Fibroblast of lung (primary cell): ENCODE results near the gene ITGA3. TPM values are rescaled to one million over a fixed set of nuclear protein-coding genes. Genes with fewer than 3 reads are reported as not detected.
A peak's percentile ranks its signal among the peaks of the same experiment; 100 is the strongest.

Experiments
- DNase-seq, 2 donors: peaks; one replicate each; pipeline versions ENCODE4 v3.0.0 to v3.0.0-alpha.2; 2010; ENCODE audit warnings: low read depth in 2 of 2
- H2AFZ ChIP-seq: 2 replicates; pipeline ENCODE4 v1.5.1; 2012; ENCODE audit warnings: low read length, control low read depth, inconsistent platforms
- H3K27ac ChIP-seq: 2 replicates; pipeline ENCODE4 v1.5.1; 2011; ENCODE audit warnings: low read length, control low read depth; ENCODE audit not compliant: insufficient read depth
- H3K27me3 ChIP-seq: 2 replicates; pipeline ENCODE4 v1.5.1; 2011; ENCODE audit warnings: mild to moderate bottlenecking, low read length; ENCODE audit not compliant: control insufficient read depth, insufficient read depth
- H3K36me3 ChIP-seq: 2 replicates; pipeline ENCODE4 v1.5.1; 2011; ENCODE audit warnings: low read length; ENCODE audit not compliant: control insufficient read depth, insufficient read depth
- H3K4me1 ChIP-seq: 2 replicates; pipeline ENCODE4 v1.5.1; 2011; ENCODE audit warnings: low read length; ENCODE audit not compliant: control insufficient read depth, insufficient read depth; ENCODE audit errors: extremely low read depth
- H3K4me2 ChIP-seq: 2 replicates; pipeline ENCODE4 v1.5.1; 2011; ENCODE audit warnings: low read length, control low read depth; ENCODE audit not compliant: insufficient read depth; ENCODE audit errors: extremely low read depth
- H3K4me3 ChIP-seq, 4 experiments: fragments of 200-600 bp in 1 of 4; sonication (generic) in 1 of 4; replicated peaks in 1 of 4; 2 replicates each; pipeline ENCODE4 v1.5.1; 2011 to 2016; ENCODE audit warnings: low read length in 4 of 4, low read depth in 3 of 4, mild to moderate bottlenecking in 3 of 4, control low read depth in 2 of 4, inconsistent platforms in 1 of 4, mixed read lengths in 1 of 4; ENCODE audit not compliant: insufficient read depth in 1 of 4; ENCODE audit errors: control extremely low read depth in 1 of 4
- H3K79me2 ChIP-seq: 2 replicates; pipeline ENCODE4 v1.5.1; 2012; ENCODE audit warnings: mild to moderate bottlenecking, low read length, inconsistent platforms; ENCODE audit not compliant: control insufficient read depth, insufficient read depth
- H3K9ac ChIP-seq: 2 replicates; pipeline ENCODE4 v1.5.1; 2011; ENCODE audit warnings: mild to moderate bottlenecking, low read length, control low read depth; ENCODE audit not compliant: insufficient read depth
- H3K9me3 ChIP-seq: 2 replicates; pipeline ENCODE4 v1.5.1; 2012; ENCODE audit warnings: low read depth, low read length; ENCODE audit not compliant: control insufficient read depth, insufficient read depth
- H4K20me1 ChIP-seq: 2 replicates; pipeline ENCODE4 v1.5.1; 2011; ENCODE audit warnings: low read length; ENCODE audit not compliant: control insufficient read depth, insufficient read depth; ENCODE audit errors: extremely low read depth
- EZH2 ChIP-seq: IDR thresholded peaks from 2 replicates; pipeline ENCODE4 v1.5.1; 2012; ENCODE audit warnings: low read length, control low read depth, mild to moderate bottlenecking; ENCODE audit errors: missing control alignments
- polyA plus RNA-seq, 2 donors: library from polyadenylated mRNA; depleted of rRNA in 1 of 2; stranded (reverse) in 1 of 2; unstranded in 1 of 2; fragments of >200 nt; gene quantifications; 2 replicates each; pipeline ENCODE4 v1.2.1, GENCODE V29; 2011 to 2012; ENCODE audit warnings: missing spikeins in 1 of 2
- total RNA-seq: library from RNA; depleted of rRNA; stranded (reverse); fragments of >200 nt; gene quantifications from 2 replicates; pipeline ENCODE4 v1.2.1, GENCODE V29; 2014
- TF ChIP-seq, protein P1 (sequence below), 2 donors: IDR thresholded peaks in 1 of 2; conservative IDR thresholded peaks in 1 of 2; 1 replicate in 1 of 2; 2 replicates in 1 of 2; pipeline ENCODE4 v1.5.1; 2011 to 2012; ENCODE audit warnings: low read length in 2 of 2, control low read depth in 1 of 2, inconsistent platforms in 1 of 2, low read depth in 1 of 2, mild to moderate bottlenecking in 1 of 2

Gene ITGA3
- total and polyA plus RNA-seq, 2 donors (not counting 1 experiment from before 2014, with no cell fraction given): 67.3 to 269 TPM

DNA sequence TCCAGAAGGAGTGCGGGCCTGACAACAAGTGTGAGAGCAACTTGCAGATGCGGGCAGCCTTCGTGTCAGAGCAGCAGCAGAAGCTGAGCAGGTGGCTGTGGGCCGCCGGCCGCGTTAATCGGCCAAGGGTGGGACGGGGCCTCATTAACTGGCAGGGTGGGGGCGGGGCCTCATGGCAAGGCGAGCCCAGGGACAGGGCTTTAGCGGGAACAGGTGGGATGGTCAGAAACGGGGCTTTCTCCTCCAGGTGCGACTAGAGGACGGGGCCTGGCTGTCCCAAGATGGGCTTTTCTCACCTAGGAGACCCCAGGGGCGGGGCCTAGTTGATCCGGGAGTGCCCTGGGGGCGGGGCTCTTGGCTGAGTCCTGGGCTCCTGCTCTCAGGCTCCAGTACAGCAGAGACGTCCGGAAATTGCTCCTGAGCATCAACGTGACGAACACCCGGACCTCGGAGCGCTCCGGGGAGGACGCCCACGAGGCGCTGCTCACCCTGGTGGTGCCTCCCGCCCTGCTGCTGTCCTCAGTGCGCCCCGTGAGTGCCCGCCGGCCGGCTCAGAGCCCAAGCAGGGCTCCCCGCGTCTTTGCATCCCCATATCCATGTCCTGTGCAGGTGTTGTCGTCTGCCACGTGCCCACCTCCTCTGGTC is 20.8 kb downstream of the ITGA3 start:
- no peak overlapping the region for H3K27ac ChIP-seq
- no peak overlapping the region for H3K9ac ChIP-seq
- no peak for DNase-seq
- no peaks in the 10 kb centered on the region for H3K9me3 ChIP-seq
- H3K4me2 ChIP-seq: no peak overlapping the region
- no peaks in the 10 kb centered on the region for H3K4me1 ChIP-seq
- TF ChIP-seq EZH2: no peak
- TF ChIP-seq, protein P1, sequence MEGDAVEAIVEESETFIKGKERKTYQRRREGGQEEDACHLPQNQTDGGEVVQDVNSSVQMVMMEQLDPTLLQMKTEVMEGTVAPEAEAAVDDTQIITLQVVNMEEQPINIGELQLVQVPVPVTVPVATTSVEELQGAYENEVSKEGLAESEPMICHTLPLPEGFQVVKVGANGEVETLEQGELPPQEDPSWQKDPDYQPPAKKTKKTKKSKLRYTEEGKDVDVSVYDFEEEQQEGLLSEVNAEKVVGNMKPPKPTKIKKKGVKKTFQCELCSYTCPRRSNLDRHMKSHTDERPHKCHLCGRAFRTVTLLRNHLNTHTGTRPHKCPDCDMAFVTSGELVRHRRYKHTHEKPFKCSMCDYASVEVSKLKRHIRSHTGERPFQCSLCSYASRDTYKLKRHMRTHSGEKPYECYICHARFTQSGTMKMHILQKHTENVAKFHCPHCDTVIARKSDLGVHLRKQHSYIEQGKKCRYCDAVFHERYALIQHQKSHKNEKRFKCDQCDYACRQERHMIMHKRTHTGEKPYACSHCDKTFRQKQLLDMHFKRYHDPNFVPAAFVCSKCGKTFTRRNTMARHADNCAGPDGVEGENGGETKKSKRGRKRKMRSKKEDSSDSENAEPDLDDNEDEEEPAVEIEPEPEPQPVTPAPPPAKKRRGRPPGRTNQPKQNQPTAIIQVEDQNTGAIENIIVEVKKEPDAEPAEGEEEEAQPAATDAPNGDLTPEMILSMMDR (conservative IDR thresholded peaks at IDR 0.05 in 1 of 2, IDR thresholded peaks at IDR 0.05 in 1 of 2; ENCODE audit: low read depth in 1 of 2, low read length in 2 of 2): no peak
- no peaks in the 10 kb centered on the region for H4K20me1 ChIP-seq
- no peak overlapping the region for H2AFZ ChIP-seq
- H3K79me2 ChIP-seq: no peaks in the 10 kb centered on the region
- peaks cover 59% of the 10 kb centered on the region for H3K36me3 ChIP-seq
- no peaks in the 10 kb centered on the region for H3K27me3 ChIP-seq
- no peak overlapping the region for H3K4me3 ChIP-seq

DNA sequence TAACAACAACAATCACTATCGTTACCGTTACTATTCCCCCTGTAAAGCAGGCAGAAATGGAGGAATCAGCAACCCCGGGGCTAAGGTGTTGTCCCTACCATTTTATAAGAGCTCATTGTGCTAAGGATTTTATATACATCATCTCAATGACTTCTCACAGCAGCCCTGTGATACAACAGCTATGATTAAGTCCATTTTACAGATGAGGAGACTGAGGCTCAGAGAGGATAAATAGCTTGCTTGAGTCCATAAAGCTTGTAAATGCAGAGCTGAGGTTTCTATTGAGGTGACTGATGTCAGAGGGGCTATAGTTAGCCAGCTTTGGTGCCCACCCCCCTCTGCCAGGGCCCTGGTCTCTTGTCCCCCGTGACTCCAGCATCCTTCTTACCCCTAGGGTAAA is 22.5 kb downstream of the ITGA3 start:
- no peak overlapping the region for H2AFZ ChIP-seq
- TF ChIP-seq, protein P1 (conservative IDR thresholded peaks at IDR 0.05 in 1 of 2, IDR thresholded peaks at IDR 0.05 in 1 of 2; ENCODE audit: low read depth in 1 of 2, low read length in 2 of 2): no peak
- TF ChIP-seq EZH2: no peak
- no peak for DNase-seq
- no peaks in the 10 kb centered on the region for H3K79me2 ChIP-seq
- no peaks in the 10 kb centered on the region for H4K20me1 ChIP-seq
- H3K27ac ChIP-seq: no peak overlapping the region
- no peaks in the 10 kb centered on the region for H3K4me1 ChIP-seq
- H3K4me3 ChIP-seq: no peak overlapping the region
- no peaks in the 10 kb centered on the region for H3K27me3 ChIP-seq
- H3K9ac ChIP-seq: no peak overlapping the region
- no peaks in the 10 kb centered on the region for H3K9me3 ChIP-seq
- peaks cover 54% of the 10 kb centered on the region for H3K36me3 ChIP-seq
- H3K4me2 ChIP-seq: no peak overlapping the region

DNA sequence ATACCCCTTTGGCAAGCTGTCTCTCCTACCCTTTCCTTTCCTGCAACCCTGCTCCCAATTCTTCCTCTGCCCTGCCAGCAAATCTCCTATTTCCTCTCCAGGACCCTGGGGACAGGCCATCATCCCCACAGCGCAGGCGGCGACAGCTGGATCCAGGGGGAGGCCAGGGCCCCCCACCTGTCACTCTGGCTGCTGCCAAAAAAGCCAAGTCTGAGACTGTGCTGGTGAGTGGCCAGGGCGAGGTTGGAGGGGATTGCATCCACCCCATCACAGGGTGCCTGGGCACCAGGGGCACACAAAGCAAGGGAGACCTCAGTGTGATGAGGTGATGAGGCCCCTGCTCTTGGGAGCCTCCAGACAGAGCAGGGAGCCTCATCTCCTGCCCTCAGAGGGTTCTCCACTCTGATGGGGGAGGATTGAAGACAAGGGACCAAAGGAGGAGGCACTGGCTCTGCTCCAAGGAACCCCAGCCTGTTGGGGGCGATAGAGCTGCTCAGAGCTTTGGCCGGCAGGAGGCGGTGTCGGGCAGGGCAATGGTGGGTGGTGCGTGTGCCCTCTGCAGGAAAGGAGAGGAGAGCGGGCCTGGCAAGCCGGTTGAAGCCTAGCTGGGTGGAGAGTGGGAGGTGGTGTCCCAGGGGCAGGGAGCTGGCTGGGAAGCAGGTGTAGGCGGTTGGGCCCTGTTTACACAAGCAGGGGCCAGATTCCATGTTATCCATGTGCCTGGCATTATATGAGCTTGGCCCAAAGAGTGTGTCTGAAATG is 23.6 kb downstream of the ITGA3 start:
- no peaks in the 10 kb centered on the region for H3K79me2 ChIP-seq

More for the DNA sequence above, 23.6 kb downstream of the ITGA3 start:
- Histone ChIP-seq H2AFZ (no peak overlapping the region), H3K27me3 (no peaks in the 10 kb centered on the region), H3K9me3 (no peaks in the 10 kb centered on the region), H3K4me2 (no peak overlapping the region), H4K20me1 (no peaks in the 10 kb centered on the region), H3K4me3 (no peak overlapping the region), H3K9ac (no peak overlapping the region), H3K36me3 (peaks cover 48% of the 10 kb centered on the region), H3K4me1 (no peaks in the 10 kb centered on the region), H3K27ac (no peak overlapping the region)
- TF ChIP-seq EZH2: no peak
- TF ChIP-seq, protein P1 (conservative IDR thresholded peaks at IDR 0.05 in 1 of 2, IDR thresholded peaks at IDR 0.05 in 1 of 2; ENCODE audit: low read depth in 1 of 2, low read length in 2 of 2): peak; percentile 38 to 59
- peak in 1 of 2 donors; percentile 34 for DNase-seq
